ENCODE results near the gene PSME1. TPM values are rescaled to one million over a fixed set of nuclear protein-coding genes. Genes with fewer than 3 reads are reported as not detected.

Gene PSME1
- total and polyA plus RNA-seq, 2 of the 4 experiments (the other 2 are of a cell fraction), result 42.8 to 106 TPM

GRCh38 chr14:24162093-24162492 is 26.1 kb downstream of the PSME1 start:
- Histone ChIP-seq H2AK5ac (ENCODE audit: low read depth, low read length) (peak overlapping the region; percentile 85), H3K9ac (ENCODE audit: low read depth, low read length) (peak overlapping the region; percentile 88), H2BK5ac (ENCODE audit: low read depth, low read length, poor library complexity, severe bottlenecking) (peak overlapping the region; percentile 80), H3K56ac (ENCODE audit: extremely low read depth, insufficient read depth, low read length) (peak overlapping the region; percentile 34; the same call in 1 of the 2 replicates), H3K4me3 (ENCODE audit: insufficient read depth, low read depth, low read length) (peak overlapping the region; percentile 57), H2BK20ac (ENCODE audit: low read depth, low read length) (no peak overlapping the region), H3K27ac (ENCODE audit: insufficient read depth, low read length) (peak overlapping the region; percentile 32; the same call in 1 of the 2 replicates), H2BK15ac (ENCODE audit: low read depth, low read length) (no peak overlapping the region), H4K20me1 (ENCODE audit: insufficient read depth, low read length) (no peaks in the 10 kb centered on the region), H3K18ac (ENCODE audit: low read depth, low read length) (no peak overlapping the region), H3K4ac (ENCODE audit: low read depth, low read length) (peak overlapping the region; percentile 95), H3K4me2 (ENCODE audit: low read depth, low read length) (peak overlapping the region; percentile 81), H4K8ac (ENCODE audit: low read depth in 2 of 2, low read length in 2 of 2) (peak overlapping the region; percentile 38 to 95; a peak in 3 of 4 replicates), H3K36me3 (ENCODE audit: control insufficient read depth, insufficient read depth, low read length) (peaks cover 66% of the 10 kb centered on the region), H2AK9ac (replicated peaks; ENCODE audit: low read depth, low read length, poor library complexity) (peak overlapping the region; percentile 99), H4K91ac (ENCODE audit: insufficient read depth, low read depth, low read length) (peak overlapping the region; percentile 60; the same call in 1 of the 2 replicates), H2AFZ (replicated peaks; ENCODE audit: low read length, poor library complexity) (peak overlapping the region; percentile 53), H2BK120ac (ENCODE audit: low read depth, low read length) (0 out of 2 replicates have a peak overlapping the region, but pooled peaks have one; percentile 49), H3K27me3 (ENCODE audit: control insufficient read depth, insufficient read depth, low read length) (no peaks in the 10 kb centered on the region), H3K9me1 (ENCODE audit: insufficient read depth, low read length) (peaks cover 7% of the 10 kb centered on the region), H3K23ac (ENCODE audit: low read depth, low read length) (peak overlapping the region; percentile 93), H3K9me3 (ENCODE audit: control insufficient read depth, insufficient read depth, low read length) (no peaks in the 10 kb centered on the region), H3K4me1 (ENCODE audit: control insufficient read depth, insufficient read depth, low read length) (peaks cover 7% of the 10 kb centered on the region), H3K79me1 (ENCODE audit: low read depth in 1 of 2, low read length in 2 of 2) (peaks cover 12 to 40% of the 10 kb centered on the region in 2 experiments; a peak in 3 of 4 replicates), H4K5ac (ENCODE audit: low read depth, low read length) (peak overlapping the region; percentile 78), H3K14ac (replicated peaks; ENCODE audit: low read depth, low read length) (peak overlapping the region; percentile 96)
- dilution Hi-C loops (cut with HindIII; ENCODE audit: low sequenced_read_pairs, unreplicated experiment), result no loop called here
- BruUV-seq (replicated peaks), result no TSS peak
- intact Hi-C loops (cut with micrococcal nuclease), result no loop called here
- POLR2A ChIA-PET (ENCODE audit: unreplicated experiment), result no interaction called here
- CTCF ChIA-PET, result interaction anchor here (1.3 kb wide), 1 partner anchor 48 kb away, joined by 4 read pairs; the partner anchor contains the start of genes DCAF11 and NRL
- DNase-seq (peak; percentile 75), ATAC-seq (ENCODE audit: low read depth) (no peak)
- in situ Hi-C loops (cut with MboI; ENCODE audit: low sequenced_read_pairs), result no loop called here
- 31% methylated on average over 3 of the region's 8 CpGs; no CpG with 5 or more reads in 1 of the 2 experiments for WGBS, 2 experiments (ENCODE audit: extremely low coverage in 2 of 2, insufficient read length in 1 of 2)
- TF ChIP-seq CHD1 (IDR thresholded peaks at IDR 0.05; ENCODE audit: low read depth, low read length) (no peak), CEBPB (IDR thresholded peaks at IDR 0.05; ENCODE audit: low read depth, low read length) (no peak), SMC3 (IDR thresholded peaks at IDR 0.05; ENCODE audit: low read depth, low read length) (no peak), BHLHE40 (IDR thresholded peaks at IDR 0.05; ENCODE audit: low read depth, low read length) (no peak), MAFK (IDR thresholded peaks at IDR 0.05; ENCODE audit: low read depth, low read length) (no peak), FOS (IDR thresholded peaks at IDR 0.05; ENCODE audit: low read depth, low read length) (no peak), RAD21 (IDR thresholded peaks at IDR 0.05; ENCODE audit: low read length) (no peak), MAZ (IDR thresholded peaks at IDR 0.05; ENCODE audit: borderline replicate concordance, low read depth, low read length) (no peak), ELK1 (IDR thresholded peaks at IDR 0.05; ENCODE audit: borderline replicate concordance, low read depth, low read length) (no peak), RFX5 (IDR thresholded peaks at IDR 0.05; ENCODE audit: low read depth, low read length) (no peak), POLR2A (IDR thresholded peaks at IDR 0.05; ENCODE audit: low read depth, low read length) (no peak), NFE2L2 (IDR thresholded peaks at IDR 0.05; ENCODE audit: low read depth, low read length) (no peak), MXI1 (IDR thresholded peaks at IDR 0.05; ENCODE audit: borderline replicate concordance, low read depth, low read length) (no peak), RCOR1 (IDR thresholded peaks at IDR 0.05; ENCODE audit: insufficient replicate concordance, low read length) (no peak)
- TF ChIP-seq, protein P1, sequence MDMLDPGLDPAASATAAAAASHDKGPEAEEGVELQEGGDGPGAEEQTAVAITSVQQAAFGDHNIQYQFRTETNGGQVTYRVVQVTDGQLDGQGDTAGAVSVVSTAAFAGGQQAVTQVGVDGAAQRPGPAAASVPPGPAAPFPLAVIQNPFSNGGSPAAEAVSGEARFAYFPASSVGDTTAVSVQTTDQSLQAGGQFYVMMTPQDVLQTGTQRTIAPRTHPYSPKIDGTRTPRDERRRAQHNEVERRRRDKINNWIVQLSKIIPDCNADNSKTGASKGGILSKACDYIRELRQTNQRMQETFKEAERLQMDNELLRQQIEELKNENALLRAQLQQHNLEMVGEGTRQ (IDR thresholded peaks at IDR 0.05; ENCODE audit: low read depth, low read length), result no peak
- TF ChIP-seq, protein P2, sequence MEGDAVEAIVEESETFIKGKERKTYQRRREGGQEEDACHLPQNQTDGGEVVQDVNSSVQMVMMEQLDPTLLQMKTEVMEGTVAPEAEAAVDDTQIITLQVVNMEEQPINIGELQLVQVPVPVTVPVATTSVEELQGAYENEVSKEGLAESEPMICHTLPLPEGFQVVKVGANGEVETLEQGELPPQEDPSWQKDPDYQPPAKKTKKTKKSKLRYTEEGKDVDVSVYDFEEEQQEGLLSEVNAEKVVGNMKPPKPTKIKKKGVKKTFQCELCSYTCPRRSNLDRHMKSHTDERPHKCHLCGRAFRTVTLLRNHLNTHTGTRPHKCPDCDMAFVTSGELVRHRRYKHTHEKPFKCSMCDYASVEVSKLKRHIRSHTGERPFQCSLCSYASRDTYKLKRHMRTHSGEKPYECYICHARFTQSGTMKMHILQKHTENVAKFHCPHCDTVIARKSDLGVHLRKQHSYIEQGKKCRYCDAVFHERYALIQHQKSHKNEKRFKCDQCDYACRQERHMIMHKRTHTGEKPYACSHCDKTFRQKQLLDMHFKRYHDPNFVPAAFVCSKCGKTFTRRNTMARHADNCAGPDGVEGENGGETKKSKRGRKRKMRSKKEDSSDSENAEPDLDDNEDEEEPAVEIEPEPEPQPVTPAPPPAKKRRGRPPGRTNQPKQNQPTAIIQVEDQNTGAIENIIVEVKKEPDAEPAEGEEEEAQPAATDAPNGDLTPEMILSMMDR (conservative IDR thresholded peaks at IDR 0.05; ENCODE audit: low read depth, low read length), result no peak

All from IMR-90 (cell line).